ENCODE results near the gene A3GALT2. TPM values are rescaled to one million over a fixed set of nuclear protein-coding genes. Genes with fewer than 3 reads are reported as not detected.

Gene A3GALT2
- total and polyA plus RNA-seq, 9 of the 15 experiments (the other 6 are each of a cell fraction or from before 2014, with no cell fraction given) = not detected

DNA sequence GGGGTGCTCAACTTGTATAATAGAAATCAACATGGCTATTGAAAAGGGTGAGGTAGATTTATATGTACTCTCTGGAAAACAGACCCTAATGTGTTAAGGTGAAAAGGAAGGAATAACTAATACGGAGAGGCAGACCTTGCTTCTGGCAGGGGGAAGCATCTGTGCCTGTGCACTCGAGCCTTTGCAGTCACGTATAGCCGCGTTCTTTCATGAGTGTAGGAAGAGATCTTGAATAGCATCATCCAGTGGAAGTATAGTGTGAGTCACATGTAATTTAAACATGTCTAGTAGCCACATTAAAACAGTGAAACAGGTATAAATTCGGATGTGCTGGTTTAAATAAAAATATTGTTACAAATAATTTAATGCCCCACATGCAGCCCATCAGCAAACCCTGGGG, 3.0 kb downstream of the A3GALT2 start:
- CTCF ChIA-PET (ENCODE audit: low intra/inter-chr PET ratio) = no interaction called here
- no peak for DNase-seq (ENCODE audit: extremely low read depth in 1 of 4, low spot score in 3 of 4)
- Histone ChIP-seq H3K27me3 (ENCODE audit: control insufficient read depth in 2 of 2, insufficient read depth in 2 of 2, low read length in 2 of 2) (peaks cover 42 to 72% of the 10 kb centered on the region in 2 experiments), H3K9ac (ENCODE audit: insufficient read depth in 1 of 2, low read depth in 2 of 2, low read length in 2 of 2) (no peak overlapping the region), H3K9me3 (replicated peaks; ENCODE audit: control insufficient read depth, insufficient read depth, low read depth, low read length) (no peaks in the 10 kb centered on the region), H3K79me2 (ENCODE audit: control insufficient read depth, insufficient read depth, low read length) (no peaks in the 10 kb centered on the region), H4K20me1 (replicated peaks; ENCODE audit: control insufficient read depth, insufficient read depth, low read length) (peaks cover 17% of the 10 kb centered on the region), H2AFZ (ENCODE audit: low read depth, low read length) (no peak overlapping the region), H3K4me1 (replicated peaks in 1 of 2; ENCODE audit: control insufficient read depth in 2 of 2, insufficient read depth in 2 of 2, low read length in 2 of 2) (no peaks in the 10 kb centered on the region), H3K4me3 (no peak overlapping the region), H3K4me2 (ENCODE audit: insufficient read depth, low read length) (no peak overlapping the region), H3K36me3 (ENCODE audit: control insufficient read depth, insufficient read depth, low read length) (peaks cover 2% of the 10 kb centered on the region; the same call in 1 of the 3 replicates), H3K9me1 (ENCODE audit: control insufficient read depth, insufficient read depth, low read length) (no peaks in the 10 kb centered on the region), H3K27ac (ENCODE audit: extremely low read depth, low read depth, low read length) (no peak overlapping the region)
- WGBS (ENCODE audit: insufficient coverage, low coverage, missing lambda C conversion rate) = 3% methylated on average over 6 of the region's 6 CpGs
- POLR2A ChIA-PET = no interaction called here
- in situ Hi-C loops (cut with MboI) = no loop called here
- intact Hi-C loops (cut with micrococcal nuclease) = no loop called here
- no TSS peak for BruUV-seq (replicated peaks)
- FAIRE-seq = no peak
- ATAC-seq = no peak
- TF ChIP-seq ELF2 (CRISPR knock-in tag; IDR thresholded peaks at IDR 0.05) = no peak
- TF ChIP-seq MYNN (IDR thresholded peaks at IDR 0.05) = no peak
- TF ChIP-seq MYNN (CRISPR knock-in tag; IDR thresholded peaks at IDR 0.05) = no peak
- TF ChIP-seq YBX1 (IDR thresholded peaks at IDR 0.05) = no peak
- no peak for TF ChIP-seq GABPB1 (CRISPR knock-in tag; IDR thresholded peaks at IDR 0.05)
- TF ChIP-seq TRIM24 (IDR thresholded peaks at IDR 0.05) = no peak
- no peak for TF ChIP-seq RB1 (IDR thresholded peaks at IDR 0.05; ENCODE audit: low read depth)
- TF ChIP-seq JUN (IDR thresholded peaks at IDR 0.05; ENCODE audit: borderline replicate concordance, low read depth, low read length) = no peak
- TF ChIP-seq JUN (CRISPR knock-in tag; IDR thresholded peaks at IDR 0.05; ENCODE audit: borderline replicate concordance) = no peak
- TF ChIP-seq, protein P1, sequence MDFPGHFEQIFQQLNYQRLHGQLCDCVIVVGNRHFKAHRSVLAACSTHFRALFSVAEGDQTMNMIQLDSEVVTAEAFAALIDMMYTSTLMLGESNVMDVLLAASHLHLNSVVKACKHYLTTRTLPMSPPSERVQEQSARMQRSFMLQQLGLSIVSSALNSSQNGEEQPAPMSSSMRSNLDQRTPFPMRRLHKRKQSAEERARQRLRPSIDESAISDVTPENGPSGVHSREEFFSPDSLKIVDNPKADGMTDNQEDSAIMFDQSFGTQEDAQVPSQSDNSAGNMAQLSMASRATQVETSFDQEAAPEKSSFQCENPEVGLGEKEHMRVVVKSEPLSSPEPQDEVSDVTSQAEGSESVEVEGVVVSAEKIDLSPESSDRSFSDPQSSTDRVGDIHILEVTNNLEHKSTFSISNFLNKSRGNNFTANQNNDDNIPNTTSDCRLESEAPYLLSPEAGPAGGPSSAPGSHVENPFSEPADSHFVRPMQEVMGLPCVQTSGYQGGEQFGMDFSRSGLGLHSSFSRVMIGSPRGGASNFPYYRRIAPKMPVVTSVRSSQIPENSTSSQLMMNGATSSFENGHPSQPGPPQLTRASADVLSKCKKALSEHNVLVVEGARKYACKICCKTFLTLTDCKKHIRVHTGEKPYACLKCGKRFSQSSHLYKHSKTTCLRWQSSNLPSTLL (IDR thresholded peaks at IDR 0.05) = no peak
